GM23248 (cell line): Measurements from ENCODE around the gene PRELP. TPM values are rescaled to one million over a fixed set of nuclear protein-coding genes. Genes with fewer than 3 reads are reported as not detected.

ENCODE experiments used
- DNase-seq: peaks from one replicate; pipeline ENCODE4 v3.0.0-alpha.2; 2015
- H2AFZ ChIP-seq: fragments of 200-600 bp; sonication (generic); 2 replicates; pipeline ENCODE4 v1.6.1; 2016; ENCODE audit warnings: antibody characterized with exemption
- H3F3A ChIP-seq: fragments of 200-600 bp; sonication (generic); 2 replicates; pipeline ENCODE4 v1.6.1; 2016; ENCODE audit warnings: mild to moderate bottlenecking, antibody characterized with exemption, mixed run types; ENCODE audit not compliant: insufficient read depth
- H3K27ac ChIP-seq: fragments of 200-600 bp; sonication (generic); 2 replicates; pipeline ENCODE4 v1.5.1; 2016; ENCODE audit warnings: mild to moderate bottlenecking
- H3K27me3 ChIP-seq: fragments of 200-600 bp; sonication (generic); replicated peaks from 2 replicates; pipeline ENCODE4 v1.6.1; 2016; ENCODE audit warnings: mild to moderate bottlenecking; ENCODE audit not compliant: insufficient read depth
- H3K36me3 ChIP-seq: fragments of 200-600 bp; sonication (generic); 2 replicates; pipeline ENCODE4 v1.6.1; 2016; ENCODE audit warnings: low read depth, mild to moderate bottlenecking
- H3K4me1 ChIP-seq: fragments of 200-600 bp; sonication (generic); 2 replicates; pipeline ENCODE4 v1.6.1; 2016; ENCODE audit warnings: mild to moderate bottlenecking; ENCODE audit not compliant: insufficient read depth
- H3K4me2 ChIP-seq: fragments of 200-600 bp; sonication (generic); one replicate; pipeline ENCODE4 v1.6.1; 2016; ENCODE audit warnings: mild to moderate bottlenecking; ENCODE audit not compliant: unreplicated experiment
- H3K4me3 ChIP-seq: fragments of 200-600 bp; sonication (generic); 2 replicates; pipeline ENCODE4 v1.5.1; 2016; ENCODE audit warnings: mild to moderate bottlenecking
- H3K79me2 ChIP-seq: fragments of 200-600 bp; sonication (generic); 2 replicates; pipeline ENCODE4 v1.6.1; 2016; ENCODE audit warnings: mild to moderate bottlenecking; ENCODE audit not compliant: insufficient read depth
- H3K9ac ChIP-seq: fragments of 200-600 bp; sonication (generic); 2 replicates; pipeline ENCODE4 v1.6.1; 2016; ENCODE audit warnings: mild to moderate bottlenecking
- H3K9me2 ChIP-seq: fragments of 200-600 bp; sonication (generic); 2 replicates; pipeline ENCODE4 v1.6.1; 2016; ENCODE audit warnings: mixed run types, mild to moderate bottlenecking, moderate library complexity; ENCODE audit not compliant: insufficient read depth
- H3K9me3 ChIP-seq: fragments of 200-600 bp; sonication (generic); one replicate; pipeline ENCODE4 v1.6.1; 2017; ENCODE audit warnings: low read depth
- H4K20me1 ChIP-seq: fragments of 200-600 bp; sonication (generic); 2 replicates; pipeline ENCODE4 v1.6.0; 2016; ENCODE audit not compliant: insufficient read depth
- EZH2 ChIP-seq: fragments of 200-600 bp; sonication (generic); IDR thresholded peaks from 2 replicates; pipeline ENCODE4 v1.6.1; 2018; ENCODE audit warnings: antibody characterized with exemption, mild to moderate bottlenecking; ENCODE audit not compliant: insufficient read depth, poor library complexity, severe bottlenecking
- EZH2phosphoT487 ChIP-seq: fragments of 200-600 bp; sonication (generic); IDR thresholded peaks from 2 replicates; pipeline ENCODE4 v1.6.1; 2018; ENCODE audit warnings: antibody characterized with exemption, moderate library complexity, mild to moderate bottlenecking, low read depth; ENCODE audit not compliant: insufficient read depth
- WGBS, 2 experiments: methylation state at CpG; one replicate each; pipeline ENCODE4 v1.1.6; 2015 to 2017; ENCODE audit warnings: low lambda C conversion rate in 2 of 2, low coverage in 1 of 2; ENCODE audit errors: missing lambda C conversion rate in 2 of 2; 5-methylcytosine and 5-hydroxymethylcytosine counted together
- in situ Hi-C: fragments of 300-500 bp; cut with MboI; formaldehyde crosslinking; loops from 2 replicates; pipeline ENCODE4 v1.15.0; 2020
- polyA plus RNA-seq: library from polyadenylated mRNA; unstranded; fragments of >200 nt; fragmentation: Nextera tagmentation; extraction: Ambion mirVana; gene quantifications from 2 replicates; pipeline ENCODE4 v1.2.1, GENCODE V29; 2016
- total RNA-seq: library from RNA; depleted of rRNA; stranded (reverse); fragments of >200 nt; shearing (Covaris generic); gene quantifications from 2 replicates; pipeline ENCODE4 v1.2.3, GENCODE V29; 2014

The PRELP gene
- total and polyA plus RNA-seq, 2 experiments from 2014 or later, result 0.32 to 1.6 TPM

GRCh38 chr1:203428981-203429599, 46.5 kb upstream of the PRELP start:
- TF ChIP-seq EZH2phosphoT487, result no peak
- no peak for TF ChIP-seq EZH2
- Histone ChIP-seq H3K9ac (no peak overlapping the region), H3K9me3 (no peaks in the 10 kb centered on the region), H4K20me1 (no peaks in the 10 kb centered on the region), H3K79me2 (no peaks in the 10 kb centered on the region), H3F3A (no peaks in the 10 kb centered on the region), H3K9me2 (no peaks in the 10 kb centered on the region), H3K4me1 (no peaks in the 10 kb centered on the region), H3K36me3 (no peaks in the 10 kb centered on the region), H3K27ac (no peak overlapping the region), H2AFZ (no peak overlapping the region), H3K4me3 (no peak overlapping the region), H3K27me3 (peaks cover 13% of the 10 kb centered on the region), H3K4me2 (no peak overlapping the region)
- 55 to 66% methylated on average over 11 of the region's 11 CpGs for WGBS, 2 experiments
- in situ Hi-C loops, result no loop called here
- DNase-seq, result no peak

DNA sequence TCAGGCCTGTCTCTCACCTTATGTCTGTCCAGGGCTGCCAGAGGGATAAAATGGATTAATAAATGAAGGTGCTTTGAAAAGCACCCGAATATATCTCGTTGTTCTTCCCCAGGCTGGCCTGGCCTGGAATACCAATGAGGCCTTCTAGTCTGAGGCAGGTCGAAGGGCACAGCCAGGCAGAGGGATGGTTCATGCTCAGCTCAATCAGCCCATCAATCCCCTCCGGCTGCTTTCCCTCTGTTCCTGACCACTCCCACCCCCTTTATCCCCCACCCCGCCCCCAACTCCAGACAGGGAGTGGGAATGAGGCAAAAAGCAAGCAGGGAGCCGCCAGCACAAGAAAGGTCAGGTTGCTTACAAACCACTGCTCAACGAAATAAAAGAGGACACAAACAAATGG, 40.0 kb upstream of the PRELP start:
- no peaks in the 10 kb centered on the region for H3F3A ChIP-seq
- no peaks in the 10 kb centered on the region for H3K36me3 ChIP-seq
- H3K4me3 ChIP-seq, result no peak overlapping the region
- H3K79me2 ChIP-seq, result no peaks in the 10 kb centered on the region
- H3K4me1 ChIP-seq, result peaks cover 4% of the 10 kb centered on the region; the same call in 1 of the 2 replicates
- no peak overlapping the region for H3K9ac ChIP-seq
- no peak overlapping the region for H3K4me2 ChIP-seq
- TF ChIP-seq EZH2phosphoT487 (no peak), EZH2 (no peak)
- WGBS, 2 experiments, result 64 to 70% methylated on average over 7 of the region's 7 CpGs
- H3K27me3 ChIP-seq, result no peaks in the 10 kb centered on the region; the same call in 1 of the 2 replicates
- H2AFZ ChIP-seq, result no peak overlapping the region
- no peaks in the 10 kb centered on the region for H4K20me1 ChIP-seq
- H3K9me3 ChIP-seq, result no peaks in the 10 kb centered on the region
- H3K9me2 ChIP-seq, result no peaks in the 10 kb centered on the region
- H3K27ac ChIP-seq, result no peak overlapping the region
- DNase-seq, result no peak
- in situ Hi-C loops, result no loop called here

DNA sequence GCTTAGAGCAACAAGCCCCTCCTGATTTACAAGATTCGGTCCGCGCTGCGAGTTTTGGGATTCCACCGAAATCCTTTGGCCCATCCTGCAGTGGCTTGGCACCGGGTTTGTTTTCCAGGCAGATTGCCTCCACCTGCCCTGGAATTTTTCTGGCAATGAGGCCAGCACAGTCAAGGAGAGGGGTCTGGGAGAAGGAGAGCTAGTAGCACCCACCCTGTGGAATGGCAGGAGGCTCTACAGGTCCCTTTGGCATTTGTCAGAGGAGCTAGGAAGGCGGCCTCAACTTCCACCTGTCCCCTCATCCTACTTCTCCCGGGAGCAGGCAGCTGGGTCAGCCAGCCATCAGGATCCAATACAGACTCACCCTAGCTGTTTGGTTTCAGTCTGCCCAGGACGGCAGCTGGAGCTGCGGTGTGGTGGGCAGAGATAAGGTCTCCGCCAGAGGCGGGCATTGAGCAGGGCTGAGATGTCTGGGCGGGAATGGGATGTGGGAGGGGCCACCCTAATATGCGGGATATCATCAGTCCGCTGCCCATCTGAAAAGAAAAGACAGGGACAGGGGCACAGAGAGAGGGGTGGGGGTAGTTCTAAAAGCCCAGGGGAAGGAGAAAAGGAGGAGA, 37.8 kb upstream of the PRELP start:
- DNase-seq, result no peak
- TF ChIP-seq EZH2phosphoT487, result no peak
- H2AFZ ChIP-seq, result no peak overlapping the region
- in situ Hi-C loops, result no loop called here
- no peaks in the 10 kb centered on the region for H3K9me3 ChIP-seq
- H3K27ac ChIP-seq, result no peak overlapping the region
- no peak overlapping the region for H3K9ac ChIP-seq
- no peaks in the 10 kb centered on the region for H3K27me3 ChIP-seq
- no peak overlapping the region for H3K4me2 ChIP-seq
- no peaks in the 10 kb centered on the region for H3F3A ChIP-seq
- H3K9me2 ChIP-seq, result no peaks in the 10 kb centered on the region
- no peaks in the 10 kb centered on the region for H4K20me1 ChIP-seq
- H3K36me3 ChIP-seq, result no peaks in the 10 kb centered on the region
- 85 to 88% methylated on average over 13 to 15 of the region's 15 CpGs for WGBS, 2 experiments
- peaks cover 22% of the 10 kb centered on the region for H3K4me1 ChIP-seq
- H3K4me3 ChIP-seq, result no peak overlapping the region
- no peaks in the 10 kb centered on the region for H3K79me2 ChIP-seq

DNA sequence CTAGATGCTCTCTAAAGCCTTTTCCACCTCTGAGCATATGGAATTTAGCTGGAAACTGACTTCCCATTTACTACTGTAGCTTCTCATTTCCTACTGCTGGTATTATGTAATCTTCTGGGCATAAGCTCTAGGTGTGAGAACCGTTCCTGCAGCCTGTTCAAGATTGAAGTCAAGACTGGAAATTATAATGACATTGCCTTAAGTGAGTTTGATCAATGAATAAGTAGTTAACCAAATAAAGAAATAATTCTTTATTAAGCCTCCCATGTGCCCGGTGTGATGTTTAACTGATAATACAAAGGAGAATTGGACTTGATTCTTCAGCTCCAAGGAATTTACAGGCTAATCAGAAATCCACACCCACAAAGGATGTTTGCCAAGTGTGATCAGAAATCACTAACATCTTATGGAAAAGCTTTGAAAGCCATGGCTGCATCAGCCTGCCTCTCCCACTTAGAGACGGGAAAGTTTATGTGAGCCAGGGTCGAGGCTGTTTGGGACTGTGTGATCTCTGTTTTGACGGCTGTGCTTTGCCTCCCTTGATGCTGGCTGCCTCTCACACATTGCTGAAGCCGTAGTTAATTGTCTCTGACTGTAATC, 36.4 kb upstream of the PRELP start:
- 46 to 51% methylated on average over 6 of the region's 6 CpGs for WGBS, 2 experiments
- H4K20me1 ChIP-seq, result no peaks in the 10 kb centered on the region
- H3K9ac ChIP-seq, result no peak overlapping the region
- H3K27ac ChIP-seq, result no peak overlapping the region
- no peaks in the 10 kb centered on the region for H3K79me2 ChIP-seq
- H3K4me3 ChIP-seq, result no peak overlapping the region
- no peak for DNase-seq
- in situ Hi-C loops, result no loop called here
- peaks cover 29% of the 10 kb centered on the region for H3K4me1 ChIP-seq
- H3K9me2 ChIP-seq, result no peaks in the 10 kb centered on the region
- H2AFZ ChIP-seq, result no peak overlapping the region
- no peaks in the 10 kb centered on the region for H3K9me3 ChIP-seq
- H3K4me2 ChIP-seq, result no peak overlapping the region
- H3F3A ChIP-seq, result no peaks in the 10 kb centered on the region
- no peaks in the 10 kb centered on the region for H3K27me3 ChIP-seq
- no peak for TF ChIP-seq EZH2phosphoT487
- TF ChIP-seq EZH2, result no peak
- H3K36me3 ChIP-seq, result no peaks in the 10 kb centered on the region
